ENCODE data around the gene ZNF622.
"Not testable (repeated sequence)": the region's sequence is repeated elsewhere in the genome, so short reads cannot be mapped to it uniquely, and the experiment has no call there.

Gene ZNF622

GRCh38 chr5:16477541-16477940 lies 11.9 kb upstream of the ZNF622 start:
- DNase-seq: no peak

GRCh38 chr5:16476417-16476816 lies 10.8 kb upstream of the ZNF622 start:
- DNase-seq: not testable (repeated sequence)

DNA sequence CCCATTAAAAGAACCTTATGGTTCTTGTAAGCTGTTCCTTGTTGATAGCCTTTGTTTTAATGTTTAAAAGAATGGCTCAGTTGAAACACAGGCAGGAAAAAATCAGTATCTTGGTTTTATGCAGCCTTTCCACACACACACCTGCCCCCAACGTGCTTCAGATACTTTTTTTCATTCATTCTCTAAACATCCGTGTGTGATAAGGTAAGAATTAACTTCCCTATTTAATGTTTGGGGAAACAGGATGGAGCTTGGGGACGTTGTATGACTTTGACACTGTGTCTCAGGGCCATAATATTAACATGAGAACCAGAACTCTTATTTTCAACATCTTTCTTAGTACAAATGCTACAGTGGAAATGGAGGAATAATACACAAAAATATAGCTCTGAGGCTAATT lies 5.8 kb upstream of the ZNF622 start:
- no peak for DNase-seq

DNA sequence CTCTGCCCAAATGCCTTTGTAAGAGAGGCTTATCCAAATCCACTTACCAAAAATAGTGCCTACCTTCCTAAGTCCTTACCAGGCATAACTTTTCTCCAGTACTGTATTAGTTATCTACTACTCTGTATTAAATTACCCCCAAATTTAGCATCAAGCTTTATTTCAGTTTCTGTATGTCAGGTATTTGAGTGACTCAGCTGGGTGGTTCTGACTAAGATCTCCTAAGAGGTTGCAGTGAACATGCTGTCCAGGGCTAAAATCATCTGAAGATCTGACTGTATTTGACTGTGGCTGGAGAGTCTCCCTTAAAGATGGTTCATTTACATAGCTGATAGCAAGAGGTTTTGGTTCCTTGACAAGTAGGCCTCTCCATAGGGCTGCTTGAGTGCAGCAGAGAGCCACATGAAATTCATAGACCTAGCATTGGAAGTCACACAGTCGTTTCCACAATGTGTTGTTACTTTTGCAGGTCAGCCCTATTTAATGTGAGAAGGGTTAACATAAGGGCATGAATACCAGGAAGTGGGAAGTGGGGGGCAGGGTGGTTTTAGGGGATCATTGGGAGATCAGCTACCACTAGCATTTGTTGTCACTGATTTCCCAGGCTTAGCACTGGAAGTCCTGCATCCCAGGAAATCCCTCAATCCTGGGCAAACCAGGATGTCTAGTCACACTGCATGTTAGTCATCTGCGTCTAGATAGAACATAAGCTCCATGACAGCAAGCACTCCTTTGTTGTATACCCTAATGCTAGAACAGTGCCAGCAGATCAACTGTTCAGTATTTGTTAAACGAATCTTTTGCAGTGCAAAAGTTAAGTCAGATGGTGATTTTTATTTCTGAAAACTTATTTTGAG lies 2.0 kb upstream of the ZNF622 start:
- no peak for DNase-seq

DNA sequence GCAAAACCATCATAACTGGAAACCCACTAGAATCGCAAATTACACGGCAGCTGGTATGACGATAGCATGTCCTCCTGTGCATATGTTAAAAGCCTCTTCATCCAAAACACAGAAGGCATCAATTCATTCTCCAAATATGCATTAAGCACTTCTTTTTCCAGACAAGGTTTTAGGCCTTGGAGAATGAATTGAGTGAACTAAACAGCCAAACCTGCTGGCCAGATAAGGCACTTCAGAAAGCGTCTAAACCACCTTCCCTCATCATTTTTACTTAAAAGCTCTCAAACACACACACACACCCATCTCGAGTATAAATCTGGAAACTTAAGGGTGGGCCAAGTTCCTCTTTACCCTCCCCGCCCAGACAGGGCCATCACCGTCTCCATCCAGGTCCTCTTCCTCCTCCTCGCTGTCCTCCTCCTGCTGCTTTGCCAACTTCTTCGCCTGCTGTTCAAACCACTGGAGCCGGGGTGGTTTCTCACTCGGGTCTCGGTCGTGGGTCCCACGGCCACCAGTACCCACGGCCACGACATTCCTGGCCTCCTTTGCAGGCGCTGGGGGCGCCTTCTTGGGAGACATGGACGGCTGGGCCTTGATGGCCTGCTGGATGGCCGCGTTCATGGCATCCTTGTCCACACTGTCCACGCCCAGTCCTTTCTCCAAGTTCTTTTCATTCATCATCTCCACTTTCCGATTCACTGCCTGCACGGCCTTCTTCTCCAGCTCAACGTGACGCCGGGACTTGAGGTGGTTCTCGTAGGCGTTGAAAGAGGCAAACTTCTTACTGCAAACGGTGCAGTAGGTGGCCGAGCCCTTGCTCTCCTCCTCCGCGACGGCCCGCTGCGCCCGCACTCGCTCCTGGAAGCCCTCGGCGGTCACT lies 696 bp downstream of the ZNF622 start:
- no peak for DNase-seq

- DNase-seq: no peak
Measured at GRCh38 chr5:16464231-16464630, 1.4 kb downstream of the ZNF622 start.

DNA sequence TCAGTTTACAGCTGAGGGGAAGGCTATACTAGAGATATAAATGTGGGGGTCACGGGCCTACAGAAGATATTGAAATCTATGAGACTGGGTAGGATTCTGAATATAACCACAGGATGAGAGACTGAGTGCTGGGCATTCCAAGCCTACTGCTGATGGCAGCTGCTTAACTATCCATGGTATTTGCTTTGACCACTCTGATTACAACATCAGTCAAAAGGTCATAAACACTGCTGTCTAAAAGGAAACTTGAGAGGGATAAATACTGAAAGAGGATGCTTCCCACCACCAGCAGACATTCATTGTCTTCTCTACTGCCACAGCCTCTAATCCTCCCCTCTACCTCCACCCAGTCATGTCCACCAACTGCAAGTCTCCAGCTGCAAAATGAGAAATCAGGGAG lies 3.8 kb downstream of the ZNF622 start:
- no peak for DNase-seq

DNA sequence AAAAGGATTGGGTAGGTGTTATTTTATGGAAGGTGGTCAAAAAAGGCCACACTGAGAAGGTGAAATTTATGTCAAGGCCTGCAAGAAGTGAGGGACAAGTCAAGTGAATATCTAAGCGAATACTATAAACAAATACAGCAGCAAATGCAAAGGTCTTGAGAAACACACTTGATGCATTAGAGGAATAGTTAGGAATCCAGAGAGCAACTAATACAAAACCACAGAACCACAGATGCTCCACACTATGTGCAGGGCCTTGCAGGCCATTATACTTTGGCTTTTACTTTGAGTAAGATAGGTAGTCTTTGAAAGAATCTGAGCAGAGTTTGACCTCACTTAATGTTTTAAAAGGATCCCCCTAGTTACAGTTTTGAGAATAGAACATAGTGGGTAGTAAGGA lies 4.6 kb downstream of the ZNF622 start:
- DNase-seq: no peak

DNA sequence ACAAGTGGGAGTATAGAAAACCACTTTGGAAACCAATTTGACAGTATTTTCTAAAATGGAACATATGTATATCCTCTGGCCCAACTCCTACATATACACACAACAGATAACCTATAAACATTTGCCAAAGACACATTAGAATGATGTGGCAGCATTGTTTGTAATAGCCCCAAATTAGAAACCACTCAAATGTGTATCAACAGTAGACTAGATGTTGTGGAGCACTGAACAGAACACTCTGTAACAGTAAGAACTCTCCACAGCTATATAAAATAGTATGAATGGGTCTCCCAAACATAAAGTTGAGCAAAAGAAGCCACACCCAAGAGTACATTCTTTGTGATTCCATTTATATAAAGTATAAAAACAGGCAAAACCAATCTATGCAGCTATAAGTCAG lies 6.1 kb downstream of the ZNF622 start:
- DNase-seq: no peak

DNA sequence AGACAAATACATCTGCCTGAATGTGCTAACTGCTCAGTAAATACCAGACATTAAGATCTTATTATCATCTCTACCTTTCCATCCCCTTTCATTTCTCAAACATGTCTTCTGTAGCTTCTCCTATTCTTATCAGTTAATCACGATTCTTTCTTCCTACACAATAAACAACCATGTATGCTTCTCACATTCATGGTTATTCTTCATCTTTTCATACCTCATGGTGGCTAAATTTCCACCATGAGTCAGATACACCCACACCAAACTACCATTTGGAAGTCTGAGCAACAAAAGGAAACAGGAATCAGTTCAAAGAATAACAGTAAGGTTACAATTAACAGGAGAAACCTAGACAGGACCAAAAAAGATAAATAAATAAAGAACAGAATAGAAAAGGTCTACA lies 7.7 kb downstream of the ZNF622 start:
- DNase-seq: no peak

- DNase-seq: no peak
Measured at GRCh38 chr5:16457451-16457850, 8.1 kb downstream of the ZNF622 start.

GRCh38 chr5:16456103-16456832 lies 9.3 kb downstream of the ZNF622 start:
- DNase-seq: peak; percentile 56

DNA sequence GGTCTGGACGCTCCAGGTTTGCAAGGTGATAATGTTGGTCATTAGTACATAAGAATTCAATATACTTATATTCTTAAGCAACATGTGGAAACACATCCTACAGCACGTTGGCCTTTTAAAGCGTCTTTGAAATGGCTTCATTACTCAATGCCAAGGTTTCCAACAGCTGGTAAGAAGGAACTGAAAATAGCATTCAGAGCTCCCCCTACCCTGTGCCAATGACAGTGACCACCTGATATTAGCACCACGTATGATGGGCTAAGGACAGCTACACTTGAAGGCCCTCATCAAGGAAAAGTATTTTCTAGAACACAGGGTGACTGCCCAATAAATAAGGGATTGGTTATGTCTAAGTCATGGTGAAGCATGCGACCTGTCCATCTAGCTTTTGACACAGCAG lies 9.9 kb downstream of the ZNF622 start:
- no peak for DNase-seq

DNA sequence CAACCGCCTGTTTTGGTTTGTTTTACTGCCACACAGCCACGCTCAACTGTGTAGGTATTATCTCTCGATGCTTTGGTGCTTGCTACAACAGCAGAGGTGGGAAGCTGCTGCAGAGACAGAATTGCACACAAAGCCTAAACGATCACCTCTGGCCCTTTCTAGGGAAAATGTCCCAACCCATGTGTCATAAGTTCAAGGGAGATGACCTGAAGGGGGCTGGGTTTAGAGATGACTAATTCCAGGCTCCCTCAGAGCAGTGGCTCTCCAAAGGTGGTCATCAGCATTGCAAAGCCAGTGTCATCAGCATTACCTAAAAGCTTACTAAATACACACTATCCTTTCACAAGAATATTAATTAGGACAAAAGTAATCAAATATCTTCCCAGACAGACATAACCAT lies 10.9 kb downstream of the ZNF622 start:
- no peak for DNase-seq

- no peak for DNase-seq
Measured at GRCh38 chr5:16453609-16454008, 12.0 kb downstream of the ZNF622 start.

DNA sequence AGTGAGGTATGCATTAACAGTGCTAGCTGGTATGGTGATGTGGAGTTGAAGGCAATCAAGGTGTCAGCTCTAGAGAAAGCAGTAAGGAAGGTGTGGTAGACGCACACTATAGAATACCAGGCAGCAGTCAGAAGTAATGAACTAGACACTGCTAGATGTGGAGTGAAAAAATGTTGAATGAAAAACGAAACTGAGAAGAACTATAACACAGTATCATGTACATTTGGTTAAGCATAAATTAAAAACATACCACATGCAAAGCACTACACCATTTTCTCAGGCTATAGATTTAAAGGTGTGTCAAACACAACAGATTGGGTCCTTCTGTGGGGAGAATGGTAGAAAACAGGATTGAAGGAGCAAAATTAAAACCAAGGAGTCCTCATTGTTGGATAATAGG lies 15.4 kb downstream of the ZNF622 start:
- DNase-seq: no peak

- DNase-seq: no peak
Measured at GRCh38 chr5:16446993-16447392, 18.6 kb downstream of the ZNF622 start.

- no peak for DNase-seq
Measured at GRCh38 chr5:16437977-16438376, 27.6 kb downstream of the ZNF622 start.

DNA sequence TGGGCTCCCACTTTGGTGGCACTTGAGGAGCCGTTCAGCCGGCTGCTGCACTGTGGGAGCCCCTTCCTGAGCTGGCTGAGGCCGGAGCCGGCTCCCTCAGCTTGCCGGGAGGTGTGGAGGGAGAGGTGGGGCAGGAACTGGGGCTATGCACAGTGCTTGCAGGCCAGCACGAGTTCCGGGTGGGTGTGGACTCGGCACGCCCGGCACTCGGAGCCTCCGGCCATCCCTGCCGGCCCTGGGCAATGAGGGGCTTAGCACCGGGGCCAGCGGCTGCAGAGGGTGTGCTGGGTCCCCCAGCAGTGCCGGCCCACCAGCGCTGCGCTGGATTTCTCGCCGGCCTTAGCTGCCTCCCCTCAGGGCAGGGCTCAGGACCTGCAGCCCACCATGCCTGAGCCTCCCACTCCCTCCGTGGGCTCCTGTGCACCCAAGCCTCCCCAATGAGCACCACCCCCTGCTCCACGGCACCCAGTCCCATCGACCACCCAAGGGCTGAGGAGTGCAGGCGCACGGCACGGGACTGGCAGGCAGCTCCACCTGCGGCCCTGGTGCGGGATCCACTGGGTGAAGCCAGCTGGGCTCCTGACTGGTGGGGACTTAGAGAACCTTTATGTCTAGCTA lies 29.4 kb downstream of the ZNF622 start:
- not testable (repeated sequence) for DNase-seq

DNA sequence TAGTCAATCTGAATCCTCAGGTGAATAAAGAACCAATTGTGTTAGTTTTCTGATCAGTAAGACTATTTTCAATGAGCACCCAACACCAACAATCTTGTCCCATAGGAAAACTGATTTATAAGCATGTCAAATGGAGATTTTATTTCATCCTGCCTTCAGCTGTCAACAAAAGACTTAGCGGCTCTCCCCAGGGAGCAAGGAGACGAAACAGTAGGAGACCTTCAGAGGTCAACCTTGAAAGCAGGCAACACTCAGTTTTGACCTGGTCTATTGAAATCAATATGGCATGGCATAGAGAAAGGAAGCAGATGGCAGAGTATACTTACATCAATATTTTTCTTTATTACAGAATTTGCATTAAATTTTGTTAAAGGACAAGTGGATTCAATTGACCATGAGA lies 34.1 kb downstream of the ZNF622 start:
- no peak for DNase-seq

- DNase-seq: no peak
Measured at GRCh38 chr5:16430349-16431089, 35.1 kb downstream of the ZNF622 start.

GRCh38 chr5:16428359-16428758 lies 37.2 kb downstream of the ZNF622 start:
- no peak for DNase-seq
